K562 (cell line): ENCODE results near the gene FOXI1. TPM values are rescaled to one million over a fixed set of nuclear protein-coding genes. Genes with fewer than 3 reads are reported as not detected.

Source experiments
- ARNT ChIP-seq, 2 experiments: fragments of 450-650 bp; IDR thresholded peaks; 2 replicates each; pipeline ENCODE4 v1.6.1; 2016; ENCODE audit warnings: mild to moderate bottlenecking in 1 of 2
- BACH1 ChIP-seq: fragments of 200-800 bp; sonication (Bioruptor generic); IDR thresholded peaks from 2 replicates; pipeline ENCODE4 v1.6.1; 2016; ENCODE audit warnings: missing genetic modification characterization, missing compliant biosample characterization
- BCOR ChIP-seq: fragments of 450-650 bp; IDR thresholded peaks from 2 replicates; pipeline ENCODE4 v1.6.1; 2016
- BMI1 ChIP-seq: fragments of 150-350 bp; IDR thresholded peaks from 2 replicates; pipeline ENCODE4 v1.6.1; 2014; ENCODE audit warnings: low read length
- CREBBP ChIP-seq: IDR thresholded peaks from one replicate; pipeline ENCODE4 v1.6.1; 2012; ENCODE audit warnings: low read depth, mild to moderate bottlenecking, control low read depth, inconsistent platforms, low read length
- FOXK2 ChIP-seq, 2 experiments: fragments of 450-650 bp; IDR thresholded peaks in 1 of 2; conservative IDR thresholded peaks in 1 of 2; 2 replicates each; pipeline ENCODE4 v1.6.1; 2016; ENCODE audit warnings: low read depth in 2 of 2, mild to moderate bottlenecking in 1 of 2
- GABPA ChIP-seq: fragments of 200-800 bp; sonication (Bioruptor generic); conservative IDR thresholded peaks from 2 replicates; pipeline ENCODE4 v1.6.1; 2016; ENCODE audit warnings: low read depth, missing genetic modification characterization, missing compliant biosample characterization
- HDAC6 ChIP-seq: IDR thresholded peaks from 2 replicates; pipeline ENCODE4 v1.6.1; 2012; ENCODE audit warnings: low read depth, mild to moderate bottlenecking, control low read depth, inconsistent platforms, low read length, moderate library complexity
- HNRNPK ChIP-seq: fragments of 200-400 bp; formaldehyde crosslinking; IDR thresholded peaks from one replicate; pipeline ENCODE4 v1.6.1; 2018; ENCODE audit warnings: mild to moderate bottlenecking, low read depth, low read length; ENCODE audit not compliant: poor library complexity, severe bottlenecking
- L3MBTL2 ChIP-seq: fragments of 450-650 bp; IDR thresholded peaks from 2 replicates; pipeline ENCODE4 v1.6.1; 2016; ENCODE audit warnings: mild to moderate bottlenecking, moderate library complexity
- MAFF ChIP-seq: IDR thresholded peaks from 2 replicates; pipeline ENCODE4 v1.6.1; 2012; ENCODE audit warnings: low read length, improper control_type of control experiment
- MECOM ChIP-seq: fragments of 250-450 bp; sonication (Bioruptor Pico); IDR thresholded peaks from 2 replicates; pipeline ENCODE4 v1.8.0; 2022; ENCODE audit warnings: inconsistent platforms
- RFX7 ChIP-seq: fragments of 250-450 bp; sonication (Bioruptor Pico); IDR thresholded peaks from 2 replicates; pipeline ENCODE4 v1.5.1; 2021; ENCODE audit warnings: mild to moderate bottlenecking
- SOX6 ChIP-seq: fragments of 450-650 bp; IDR thresholded peaks from 2 replicates; pipeline ENCODE4 v1.6.1; 2014; ENCODE audit warnings: mild to moderate bottlenecking
- TAF1 ChIP-seq: IDR thresholded peaks from 2 replicates; pipeline ENCODE4 v1.6.1; 2011; ENCODE audit warnings: mild to moderate bottlenecking, low read length, moderate library complexity; ENCODE audit not compliant: insufficient read depth, control insufficient read depth, severe bottlenecking; ENCODE audit errors: extremely low read depth
- TAF15 ChIP-seq: fragments of 200-400 bp; formaldehyde crosslinking; IDR thresholded peaks from 2 replicates; pipeline ENCODE4 v1.6.1; 2017; ENCODE audit warnings: mild to moderate bottlenecking, low read depth, low read length, moderate library complexity
- TAF7 ChIP-seq: fragments of 450-650 bp; IDR thresholded peaks from 2 replicates; pipeline ENCODE4 v1.6.1; 2016; ENCODE audit warnings: missing genetic modification characterization, missing compliant biosample characterization
- TAL1 ChIP-seq: fragments of 450-650 bp; IDR thresholded peaks from 2 replicates; pipeline ENCODE4 v1.6.1; 2016; ENCODE audit warnings: mild to moderate bottlenecking
- TEAD4 ChIP-seq, 2 experiments: sonication (generic) in 1 of 2; formaldehyde crosslinking in 1 of 2; IDR thresholded peaks; 2 replicates each; pipeline versions ENCODE4 v1.6.1 to v1.8.0; 2012 to 2022; ENCODE audit warnings: borderline replicate concordance in 1 of 2, inconsistent platforms in 1 of 2, low read length in 1 of 2, mild to moderate bottlenecking in 1 of 2, missing genetic modification reagents in 1 of 2
- ZBTB1 ChIP-seq: sonication (generic); formaldehyde crosslinking; IDR thresholded peaks from 2 replicates; pipeline ENCODE4 v1.8.1; 2023; ENCODE audit warnings: missing genetic modification reagents, low read depth, mild to moderate bottlenecking, borderline replicate concordance
- ZBTB7A ChIP-seq: IDR thresholded peaks from 2 replicates; pipeline ENCODE4 v1.6.1; 2011; ENCODE audit warnings: low read depth, mild to moderate bottlenecking, low read length, moderate library complexity, borderline replicate concordance; ENCODE audit not compliant: control insufficient read depth
- ZKSCAN1 ChIP-seq: fragments of 150-350 bp; IDR thresholded peaks from 2 replicates; pipeline ENCODE4 v1.6.1; 2016; ENCODE audit warnings: low read depth, low read length
- ZNF140 ChIP-seq: fragments of 250-450 bp; sonication (Bioruptor Pico); IDR thresholded peaks from 2 replicates; pipeline ENCODE4 v1.8.0; 2021; ENCODE audit warnings: moderate library complexity, mild to moderate bottlenecking, inconsistent platforms
- ZNF146 ChIP-seq: IDR thresholded peaks from one replicate; pipeline ENCODE4 v1.6.1; 2018; ENCODE audit warnings: missing compliant biosample characterization; ENCODE audit not compliant: unreplicated experiment
- ZNF232 ChIP-seq: sonication (generic); formaldehyde crosslinking; IDR thresholded peaks from 2 replicates; pipeline ENCODE4 v1.8.0; 2022; ENCODE audit warnings: mild to moderate bottlenecking, missing genetic modification reagents
- ZNF253 ChIP-seq: fragments of 250-450 bp; sonication (Bioruptor Pico); conservative IDR thresholded peaks from 2 replicates; pipeline ENCODE4 v1.6.1; 2021; ENCODE audit warnings: mild to moderate bottlenecking
- ZNF444 ChIP-seq: fragments of 250-450 bp; sonication (Bioruptor Pico); IDR thresholded peaks from 2 replicates; pipeline ENCODE4 v1.4.0; 2020; ENCODE audit warnings: mild to moderate bottlenecking, moderate library complexity
- polyA plus RNA-seq, 8 experiments: library from polyadenylated mRNA; depleted of rRNA in 4 of 8; stranded (reverse) in 5 of 8; unstranded in 3 of 8; fragments of >200 nt; fragmentation: Nextera tagmentation in 2 of 8; fragmentation: Illumina TruSeq in 1 of 8; extraction: Ambion mirVana in 2 of 8; extraction: Trizol in 1 of 8; gene quantifications; 2 replicates each; pipeline versions ENCODE4 v1.2.1 to v1.2.3, GENCODE V29; 2011 to 2014; ENCODE audit warnings: inconsistent platforms in 1 of 8, missing spikeins in 1 of 8
- total RNA-seq, 7 experiments: library from RNA; depleted of rRNA in 6 of 7; stranded (reverse); fragments of >200 nt in 6 of 7; fragmentation: Illumina TruSeq in 2 of 7; extraction: Trizol in 2 of 7; gene quantifications; 2 replicates each; pipeline versions ENCODE4 v1.2.1 to v1.2.3, GENCODE V29; 2011 to 2021; ENCODE audit warnings: low replicate concordance in 1 of 7
- TF ChIP-seq, protein P1 (sequence below): fragments of 250-450 bp; sonication (Bioruptor Pico); IDR thresholded peaks from 2 replicates; pipeline ENCODE4 v1.4.0; 2020; ENCODE audit warnings: borderline replicate concordance
- TF ChIP-seq, protein P2 (sequence below): sonication (generic); formaldehyde crosslinking; IDR thresholded peaks from 2 replicates; pipeline ENCODE4 v1.9.0; 2022; ENCODE audit warnings: mild to moderate bottlenecking, missing genetic modification reagents

The FOXI1 gene
- total and polyA plus RNA-seq, 9 of the 15 experiments (the other 6 are each of a cell fraction or from before 2014, with no cell fraction given): not detected

DNA sequence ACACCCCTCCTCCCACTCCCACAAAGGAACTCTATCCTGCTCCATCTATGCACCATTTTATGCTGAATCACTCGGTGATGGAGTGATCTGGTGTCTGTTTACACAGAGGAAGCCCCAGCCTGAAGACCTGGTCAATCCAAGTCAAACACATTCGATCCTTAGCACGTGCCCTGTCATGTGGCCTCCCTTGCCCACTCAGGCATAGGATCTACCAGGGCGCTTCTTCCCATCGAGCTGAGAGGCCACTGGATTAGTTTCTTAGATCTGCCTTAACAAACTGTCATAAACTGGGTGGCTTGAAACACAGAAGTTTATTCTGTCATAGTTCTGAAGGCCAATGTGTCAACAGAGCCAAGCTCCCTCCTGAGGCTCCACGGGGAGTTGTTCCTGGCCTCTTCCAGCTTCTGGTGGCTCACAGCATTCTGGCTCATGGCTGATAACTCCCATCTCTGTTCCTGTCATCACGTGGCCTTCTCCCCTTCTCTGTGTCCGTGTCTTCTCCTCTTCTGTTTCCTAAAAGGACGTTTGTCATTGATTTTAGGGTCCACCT, 34.2 kb downstream of the FOXI1 start (continued):
- TF ChIP-seq ZBTB1: no peak
- 0 out of 4 replicates have a peak, but pooled peaks of 1 of the 2 experiments have one; percentile 16 for TF ChIP-seq FOXK2 (conservative IDR thresholded peaks at IDR 0.05 in 1 of 2, IDR thresholded peaks at IDR 0.05 in 1 of 2; ENCODE audit: low read depth in 2 of 2)
- no peak for TF ChIP-seq ZBTB7A
- TF ChIP-seq BCOR: no peak
- TF ChIP-seq TAF7 (tag): no peak
- TF ChIP-seq TAL1: peak; percentile 55
- TF ChIP-seq SOX6: peak; percentile 42; the same call in 1 of the 2 replicates
- TF ChIP-seq ARNT (IDR thresholded peaks at IDR 0.05): no peak
- TF ChIP-seq MAFF: peak; percentile 13; the same call in 1 of the 2 replicates
- no peak for TF ChIP-seq HDAC6
- TF ChIP-seq ZNF140 (CRISPR knock-in tag): no peak
- TF ChIP-seq BMI1: no peak
- no peak for TF ChIP-seq ZNF232 (CRISPR knock-in tag)
- TF ChIP-seq RFX7 (CRISPR knock-in tag): no peak
- TF ChIP-seq BACH1 (tag): no peak
- no peak for TF ChIP-seq ZNF253 (CRISPR knock-in tag)
- no peak for TF ChIP-seq ZNF146 (CRISPR knock-in tag)
- TF ChIP-seq MECOM (CRISPR knock-in tag): no peak
- peak; percentile 84 for TF ChIP-seq L3MBTL2
- TF ChIP-seq TAF1: no peak
- TF ChIP-seq TAF15: no peak
- TF ChIP-seq, protein P1, sequence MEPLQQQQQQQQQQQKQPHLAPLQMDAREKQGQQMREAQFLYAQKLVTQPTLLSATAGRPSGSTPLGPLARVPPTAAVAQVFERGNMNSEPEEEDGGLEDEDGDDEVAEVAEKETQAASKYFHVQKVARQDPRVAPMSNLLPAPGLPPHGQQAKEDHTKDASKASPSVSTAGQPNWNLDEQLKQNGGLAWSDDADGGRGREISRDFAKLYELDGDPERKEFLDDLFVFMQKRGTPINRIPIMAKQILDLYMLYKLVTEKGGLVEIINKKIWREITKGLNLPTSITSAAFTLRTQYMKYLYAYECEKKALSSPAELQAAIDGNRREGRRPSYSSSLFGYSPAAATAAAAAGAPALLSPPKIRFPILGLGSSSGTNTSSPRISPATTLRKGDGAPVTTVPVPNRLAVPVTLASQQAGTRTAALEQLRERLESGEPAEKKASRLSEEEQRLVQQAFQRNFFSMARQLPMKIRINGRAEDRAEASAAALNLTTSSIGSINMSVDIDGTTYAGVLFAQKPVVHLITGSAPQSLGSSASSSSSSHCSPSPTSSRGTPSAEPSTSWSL (CRISPR knock-in tag): no peak
- TF ChIP-seq CREBBP: no peak
- TF ChIP-seq GABPA (tag): no peak
- peak; percentile 44; the same call in 1 of the 2 replicates for TF ChIP-seq TEAD4 (IDR thresholded peaks at IDR 0.05; ENCODE audit: low read length)
- TF ChIP-seq TEAD4 (CRISPR knock-in tag; IDR thresholded peaks at IDR 0.05; ENCODE audit: borderline replicate concordance): no peak
- TF ChIP-seq, protein P2, sequence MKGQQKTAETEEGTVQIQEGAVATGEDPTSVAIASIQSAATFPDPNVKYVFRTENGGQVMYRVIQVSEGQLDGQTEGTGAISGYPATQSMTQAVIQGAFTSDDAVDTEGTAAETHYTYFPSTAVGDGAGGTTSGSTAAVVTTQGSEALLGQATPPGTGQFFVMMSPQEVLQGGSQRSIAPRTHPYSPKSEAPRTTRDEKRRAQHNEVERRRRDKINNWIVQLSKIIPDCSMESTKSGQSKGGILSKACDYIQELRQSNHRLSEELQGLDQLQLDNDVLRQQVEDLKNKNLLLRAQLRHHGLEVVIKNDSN: peak; percentile 79
- no peak for TF ChIP-seq ZKSCAN1
- TF ChIP-seq HNRNPK: no peak
- no peak for TF ChIP-seq ZNF444
